ENCODE results near the gene PTPN4.

- TF ChIP-seq CTCF (IDR thresholded peaks at IDR 0.05) (no peak), POLR2A (IDR thresholded peaks at IDR 0.05) (no peak)
These were observed 244.5 kb downstream of the PTPN4 start for GRCh38 chr2:120004254-120004653.

Data from uterus (tissue), 2 donors.